Measurements from ENCODE around the gene LRRC27. TPM values are rescaled to one million over a fixed set of nuclear protein-coding genes. Genes with fewer than 3 reads are reported as not detected.

Gene LRRC27
- total RNA-seq, 1 experiment from 2014 or later = 4.1 TPM

DNA sequence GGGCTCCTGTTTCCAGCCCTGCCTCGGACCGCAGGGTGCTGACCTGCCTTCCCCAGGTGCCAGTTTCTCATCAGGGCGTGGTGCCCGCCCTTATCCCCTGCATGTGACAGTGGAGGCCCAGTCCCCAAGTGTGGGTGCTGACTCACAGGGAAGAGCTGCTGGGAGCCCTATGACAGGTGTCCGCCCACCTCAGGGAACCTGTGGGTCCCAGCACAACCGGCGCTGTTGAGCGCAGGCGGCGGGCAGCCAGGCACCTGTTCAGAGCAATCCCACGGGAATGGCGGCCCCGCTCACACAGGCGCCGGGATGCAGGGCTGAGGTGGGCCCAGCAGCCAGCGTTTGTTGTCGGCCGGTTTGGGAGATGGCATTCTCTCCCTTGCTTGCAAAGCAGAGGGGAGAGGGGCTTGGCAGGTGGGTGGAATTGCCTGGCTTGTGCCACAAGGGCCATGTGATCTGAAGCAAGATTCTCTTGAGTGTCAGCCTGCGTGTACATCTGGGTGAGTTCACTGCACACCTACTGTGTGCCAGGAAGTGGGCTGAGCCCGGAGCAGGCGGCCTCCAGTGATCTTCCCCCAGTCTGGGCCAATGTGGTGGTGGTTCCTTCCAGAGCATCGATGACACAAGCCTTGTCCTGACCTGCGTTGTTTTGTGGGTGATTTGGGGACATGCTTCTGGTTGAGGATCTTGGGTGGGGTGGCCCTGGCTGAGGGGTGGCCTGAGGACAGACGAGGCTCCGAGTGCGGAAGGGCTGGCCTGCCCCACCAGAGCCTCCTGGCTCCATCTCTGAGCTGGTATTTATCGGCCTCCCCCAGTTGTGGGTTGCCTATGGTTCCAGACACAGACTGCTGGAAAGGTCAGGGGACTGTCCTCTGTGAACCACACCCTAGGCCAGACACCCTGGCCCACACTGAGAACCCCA lies 67.4 kb downstream of the LRRC27 start:
- Histone ChIP-seq H3K4me3 (replicated peaks in 1 of 2; ENCODE audit: low read depth in 1 of 2, low read length in 2 of 2) (no peak overlapping the region), H3K9me2 (ENCODE audit: insufficient read depth) (no peaks in the 10 kb centered on the region), H3K27ac (ENCODE audit: low read depth, low read length) (no peak overlapping the region; the same call in 1 of the 2 replicates), H2AFZ (ENCODE audit: low read depth, low read length, poor library complexity, severe bottlenecking) (no peak overlapping the region), H3K4me1 (ENCODE audit: control insufficient read depth in 1 of 2, insufficient read depth in 2 of 2, low read length in 2 of 2) (peaks cover 11 to 30% of the 10 kb centered on the region in 2 experiments), H3K27me3 (ENCODE audit: insufficient read depth, low read length) (no peaks in the 10 kb centered on the region), H3K36me3 (ENCODE audit: control insufficient read depth in 1 of 2, insufficient read depth in 2 of 2, low read length in 2 of 2) (no peaks in the 10 kb centered on the region), H3K79me2 (ENCODE audit: insufficient read depth, low read length) (peaks cover 49% of the 10 kb centered on the region), H4K20me1 (ENCODE audit: insufficient read depth) (no peaks in the 10 kb centered on the region), H3K9ac (ENCODE audit: low read length) (peak overlapping the region; percentile 79; the same call in 1 of the 2 replicates), H3K9me3 (ENCODE audit: control insufficient read depth in 1 of 2, insufficient read depth in 1 of 2, low read depth in 1 of 2, low read length in 2 of 2) (no peaks in the 10 kb centered on the region), H3K4me2 (ENCODE audit: low read length) (0 out of 2 replicates have a peak overlapping the region, but pooled peaks have one; percentile 82)
- CTCF ChIA-PET = no interaction called here
- no TSS peak for BruUV-seq (replicated peaks)
- RAD21 ChIA-PET (ENCODE audit: low non-redundant PET in 1 of 2, low total read pairs in 2 of 2, uncharacterized antibody in 2 of 2, unreplicated experiment in 2 of 2) = no interaction called here
- ATAC-seq = no peak
- TF ChIP-seq POLR2AphosphoS5 (IDR thresholded peaks at IDR 0.05; ENCODE audit: low read depth, low read length) = no peak
- TF ChIP-seq EGR1 (IDR thresholded peaks at IDR 0.05; ENCODE audit: low read depth) = no peak
- no peak for TF ChIP-seq ZNF274 (IDR thresholded peaks at IDR 0.05; ENCODE audit: low read depth, low read length)
- TF ChIP-seq, protein P1, sequence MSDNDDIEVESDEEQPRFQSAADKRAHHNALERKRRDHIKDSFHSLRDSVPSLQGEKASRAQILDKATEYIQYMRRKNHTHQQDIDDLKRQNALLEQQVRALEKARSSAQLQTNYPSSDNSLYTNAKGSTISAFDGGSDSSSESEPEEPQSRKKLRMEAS (IDR thresholded peaks at IDR 0.05) = no peak
- TF ChIP-seq FOSL1 (IDR thresholded peaks at IDR 0.05; ENCODE audit: low read depth) = no peak
- TF ChIP-seq EZH2phosphoT487 (IDR thresholded peaks at IDR 0.05; ENCODE audit: borderline replicate concordance) = no peak
- no peak for TF ChIP-seq POLR2A (IDR thresholded peaks at IDR 0.05; ENCODE audit: borderline replicate concordance, extremely low read depth, insufficient read depth, insufficient read length)
- TF ChIP-seq YY1 (IDR thresholded peaks at IDR 0.05; ENCODE audit: extremely low read depth, insufficient replicate concordance, low read depth, low read length) = no peak
- no peak for TF ChIP-seq ELF1 (IDR thresholded peaks at IDR 0.05; ENCODE audit: borderline replicate concordance, low read depth)
- TF ChIP-seq, protein P2, sequence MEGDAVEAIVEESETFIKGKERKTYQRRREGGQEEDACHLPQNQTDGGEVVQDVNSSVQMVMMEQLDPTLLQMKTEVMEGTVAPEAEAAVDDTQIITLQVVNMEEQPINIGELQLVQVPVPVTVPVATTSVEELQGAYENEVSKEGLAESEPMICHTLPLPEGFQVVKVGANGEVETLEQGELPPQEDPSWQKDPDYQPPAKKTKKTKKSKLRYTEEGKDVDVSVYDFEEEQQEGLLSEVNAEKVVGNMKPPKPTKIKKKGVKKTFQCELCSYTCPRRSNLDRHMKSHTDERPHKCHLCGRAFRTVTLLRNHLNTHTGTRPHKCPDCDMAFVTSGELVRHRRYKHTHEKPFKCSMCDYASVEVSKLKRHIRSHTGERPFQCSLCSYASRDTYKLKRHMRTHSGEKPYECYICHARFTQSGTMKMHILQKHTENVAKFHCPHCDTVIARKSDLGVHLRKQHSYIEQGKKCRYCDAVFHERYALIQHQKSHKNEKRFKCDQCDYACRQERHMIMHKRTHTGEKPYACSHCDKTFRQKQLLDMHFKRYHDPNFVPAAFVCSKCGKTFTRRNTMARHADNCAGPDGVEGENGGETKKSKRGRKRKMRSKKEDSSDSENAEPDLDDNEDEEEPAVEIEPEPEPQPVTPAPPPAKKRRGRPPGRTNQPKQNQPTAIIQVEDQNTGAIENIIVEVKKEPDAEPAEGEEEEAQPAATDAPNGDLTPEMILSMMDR (IDR thresholded peaks at IDR 0.05 in 2 of 3, conservative IDR thresholded peaks at IDR 0.05 in 1 of 3; ENCODE audit: borderline replicate concordance in 1 of 3, insufficient read depth in 1 of 3, low read depth in 2 of 3, low read length in 2 of 3) = no peak
- no peak for TF ChIP-seq EZH2 (IDR thresholded peaks at IDR 0.05)
- TF ChIP-seq, protein P3, sequence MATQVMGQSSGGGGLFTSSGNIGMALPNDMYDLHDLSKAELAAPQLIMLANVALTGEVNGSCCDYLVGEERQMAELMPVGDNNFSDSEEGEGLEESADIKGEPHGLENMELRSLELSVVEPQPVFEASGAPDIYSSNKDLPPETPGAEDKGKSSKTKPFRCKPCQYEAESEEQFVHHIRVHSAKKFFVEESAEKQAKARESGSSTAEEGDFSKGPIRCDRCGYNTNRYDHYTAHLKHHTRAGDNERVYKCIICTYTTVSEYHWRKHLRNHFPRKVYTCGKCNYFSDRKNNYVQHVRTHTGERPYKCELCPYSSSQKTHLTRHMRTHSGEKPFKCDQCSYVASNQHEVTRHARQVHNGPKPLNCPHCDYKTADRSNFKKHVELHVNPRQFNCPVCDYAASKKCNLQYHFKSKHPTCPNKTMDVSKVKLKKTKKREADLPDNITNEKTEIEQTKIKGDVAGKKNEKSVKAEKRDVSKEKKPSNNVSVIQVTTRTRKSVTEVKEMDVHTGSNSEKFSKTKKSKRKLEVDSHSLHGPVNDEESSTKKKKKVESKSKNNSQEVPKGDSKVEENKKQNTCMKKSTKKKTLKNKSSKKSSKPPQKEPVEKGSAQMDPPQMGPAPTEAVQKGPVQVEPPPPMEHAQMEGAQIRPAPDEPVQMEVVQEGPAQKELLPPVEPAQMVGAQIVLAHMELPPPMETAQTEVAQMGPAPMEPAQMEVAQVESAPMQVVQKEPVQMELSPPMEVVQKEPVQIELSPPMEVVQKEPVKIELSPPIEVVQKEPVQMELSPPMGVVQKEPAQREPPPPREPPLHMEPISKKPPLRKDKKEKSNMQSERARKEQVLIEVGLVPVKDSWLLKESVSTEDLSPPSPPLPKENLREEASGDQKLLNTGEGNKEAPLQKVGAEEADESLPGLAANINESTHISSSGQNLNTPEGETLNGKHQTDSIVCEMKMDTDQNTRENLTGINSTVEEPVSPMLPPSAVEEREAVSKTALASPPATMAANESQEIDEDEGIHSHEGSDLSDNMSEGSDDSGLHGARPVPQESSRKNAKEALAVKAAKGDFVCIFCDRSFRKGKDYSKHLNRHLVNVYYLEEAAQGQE (IDR thresholded peaks at IDR 0.05; ENCODE audit: low read depth) = no peak
- no peak for TF ChIP-seq SRF (IDR thresholded peaks at IDR 0.05; ENCODE audit: low read depth)
- no peak for TF ChIP-seq CEBPB (IDR thresholded peaks at IDR 0.05; ENCODE audit: low read depth)
- TF ChIP-seq TCF7L2 (IDR thresholded peaks at IDR 0.05; ENCODE audit: borderline replicate concordance, extremely low read depth, insufficient read depth, insufficient read length) = no peak
- TF ChIP-seq, protein P4, sequence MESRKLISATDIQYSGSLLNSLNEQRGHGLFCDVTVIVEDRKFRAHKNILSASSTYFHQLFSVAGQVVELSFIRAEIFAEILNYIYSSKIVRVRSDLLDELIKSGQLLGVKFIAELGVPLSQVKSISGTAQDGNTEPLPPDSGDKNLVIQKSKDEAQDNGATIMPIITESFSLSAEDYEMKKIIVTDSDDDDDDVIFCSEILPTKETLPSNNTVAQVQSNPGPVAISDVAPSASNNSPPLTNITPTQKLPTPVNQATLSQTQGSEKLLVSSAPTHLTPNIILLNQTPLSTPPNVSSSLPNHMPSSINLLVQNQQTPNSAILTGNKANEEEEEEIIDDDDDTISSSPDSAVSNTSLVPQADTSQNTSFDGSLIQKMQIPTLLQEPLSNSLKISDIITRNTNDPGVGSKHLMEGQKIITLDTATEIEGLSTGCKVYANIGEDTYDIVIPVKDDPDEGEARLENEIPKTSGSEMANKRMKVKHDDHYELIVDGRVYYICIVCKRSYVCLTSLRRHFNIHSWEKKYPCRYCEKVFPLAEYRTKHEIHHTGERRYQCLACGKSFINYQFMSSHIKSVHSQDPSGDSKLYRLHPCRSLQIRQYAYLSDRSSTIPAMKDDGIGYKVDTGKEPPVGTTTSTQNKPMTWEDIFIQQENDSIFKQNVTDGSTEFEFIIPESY (IDR thresholded peaks at IDR 0.05; ENCODE audit: extremely low read depth, insufficient replicate concordance, low read length) = no peak
- no peak for TF ChIP-seq SP1 (IDR thresholded peaks at IDR 0.05; ENCODE audit: low read depth)
- intact Hi-C loops (cut with micrococcal nuclease) = no loop called here
- POLR2A ChIA-PET = no interaction called here
- DNase-seq (ENCODE audit: low read depth, low spot score) = no peak
